ENCODE results near the gene HS3ST5.

The HS3ST5 gene

GRCh38 chr6:114121913-114122662 is 220.7 kb downstream of the HS3ST5 start:
- H3K4me3 ChIP-seq (ENCODE audit: low read depth, low read length) = no peak overlapping the region
- DNase-seq (ENCODE audit: low read depth) = no peak
- TF ChIP-seq, protein P1, sequence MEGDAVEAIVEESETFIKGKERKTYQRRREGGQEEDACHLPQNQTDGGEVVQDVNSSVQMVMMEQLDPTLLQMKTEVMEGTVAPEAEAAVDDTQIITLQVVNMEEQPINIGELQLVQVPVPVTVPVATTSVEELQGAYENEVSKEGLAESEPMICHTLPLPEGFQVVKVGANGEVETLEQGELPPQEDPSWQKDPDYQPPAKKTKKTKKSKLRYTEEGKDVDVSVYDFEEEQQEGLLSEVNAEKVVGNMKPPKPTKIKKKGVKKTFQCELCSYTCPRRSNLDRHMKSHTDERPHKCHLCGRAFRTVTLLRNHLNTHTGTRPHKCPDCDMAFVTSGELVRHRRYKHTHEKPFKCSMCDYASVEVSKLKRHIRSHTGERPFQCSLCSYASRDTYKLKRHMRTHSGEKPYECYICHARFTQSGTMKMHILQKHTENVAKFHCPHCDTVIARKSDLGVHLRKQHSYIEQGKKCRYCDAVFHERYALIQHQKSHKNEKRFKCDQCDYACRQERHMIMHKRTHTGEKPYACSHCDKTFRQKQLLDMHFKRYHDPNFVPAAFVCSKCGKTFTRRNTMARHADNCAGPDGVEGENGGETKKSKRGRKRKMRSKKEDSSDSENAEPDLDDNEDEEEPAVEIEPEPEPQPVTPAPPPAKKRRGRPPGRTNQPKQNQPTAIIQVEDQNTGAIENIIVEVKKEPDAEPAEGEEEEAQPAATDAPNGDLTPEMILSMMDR (IDR thresholded peaks at IDR 0.05; ENCODE audit: insufficient read depth, low read depth, low read length, missing control alignments) = no peak

GRCh38 chr6:114119056-114119455 is 223.8 kb downstream of the HS3ST5 start:
- H3K4me3 ChIP-seq (ENCODE audit: low read depth, low read length) = no peak overlapping the region
- no peak for DNase-seq (ENCODE audit: low read depth)
- TF ChIP-seq, protein P1 (IDR thresholded peaks at IDR 0.05; ENCODE audit: insufficient read depth, low read depth, low read length, missing control alignments) = no peak

DNA sequence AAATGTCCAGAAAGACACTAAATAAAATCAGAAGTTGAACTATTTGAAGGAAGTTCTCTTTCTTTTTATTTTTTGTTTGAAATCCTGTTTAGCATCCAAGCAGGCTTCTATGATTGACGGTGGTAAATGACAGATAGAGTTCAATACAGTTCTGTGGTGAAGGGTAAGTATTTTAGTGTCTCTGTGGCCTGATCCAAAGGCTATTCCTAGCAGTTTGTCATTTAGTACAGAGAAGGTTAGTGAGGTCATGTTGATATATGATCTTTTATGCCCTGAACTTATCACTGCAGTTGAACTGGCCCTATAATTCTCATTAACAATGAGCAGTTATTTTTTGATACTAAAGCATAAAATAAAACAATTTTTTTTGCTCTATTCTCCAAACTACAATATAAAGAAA is 227.2 kb downstream of the HS3ST5 start:
- no peak for DNase-seq (ENCODE audit: low read depth)
- H3K4me3 ChIP-seq (ENCODE audit: low read depth, low read length) = no peak overlapping the region
- TF ChIP-seq, protein P1 (IDR thresholded peaks at IDR 0.05; ENCODE audit: insufficient read depth, low read depth, low read length, missing control alignments) = no peak

- no peak overlapping the region for H3K4me3 ChIP-seq (ENCODE audit: low read depth, low read length)
- TF ChIP-seq, protein P1 (IDR thresholded peaks at IDR 0.05; ENCODE audit: insufficient read depth, low read depth, low read length, missing control alignments) = peak; percentile 72
- peak; percentile 66 for DNase-seq (ENCODE audit: low read depth)
Observed at GRCh38 chr6:114108119-114109002, 234.5 kb downstream of the HS3ST5 start.

GRCh38 chr6:114106020-114106419 is 236.8 kb downstream of the HS3ST5 start:
- TF ChIP-seq, protein P1 (IDR thresholded peaks at IDR 0.05; ENCODE audit: insufficient read depth, low read depth, low read length, missing control alignments) = no peak
- DNase-seq (ENCODE audit: low read depth) = no peak
- H3K4me3 ChIP-seq (ENCODE audit: low read depth, low read length) = no peak overlapping the region

GRCh38 chr6:114101255-114101654 is 241.6 kb downstream of the HS3ST5 start:
- TF ChIP-seq, protein P1 (IDR thresholded peaks at IDR 0.05; ENCODE audit: insufficient read depth, low read depth, low read length, missing control alignments) = no peak
- no peak for DNase-seq (ENCODE audit: low read depth)
- H3K4me3 ChIP-seq (ENCODE audit: low read depth, low read length) = no peak overlapping the region

All from GM12865 (cell line).